DOHH2 (cell line): ENCODE data around the gene FAM181B.

ENCODE experiments used
- CTCF ChIP-seq: fragments of 200-600 bp; sonication (generic); IDR thresholded peaks from one replicate; pipeline ENCODE4 v1.5.1; 2014; ENCODE audit warnings: antibody characterized with exemption, mild to moderate bottlenecking, low read depth, low read length; ENCODE audit not compliant: poor library complexity, severe bottlenecking
- EZH2phosphoT487 ChIP-seq: fragments of 200-600 bp; sonication (generic); IDR thresholded peaks from 2 replicates; pipeline ENCODE4 v1.6.1; 2017; ENCODE audit warnings: borderline replicate concordance, mild to moderate bottlenecking, antibody characterized with exemption, low read length, moderate library complexity, mixed read lengths

GRCh38 chr11:82703796-82704195, 29.9 kb downstream of the FAM181B start:
- TF ChIP-seq CTCF = no peak
- TF ChIP-seq EZH2phosphoT487 = no peak
